Measurements from ENCODE around the gene RASL11B.

Gene RASL11B

GRCh38 chr4:52869196-52869595 is 7.1 kb downstream of the RASL11B start:
- TF ChIP-seq CTCF (IDR thresholded peaks at IDR 0.05): no peak
- no peaks in the 10 kb centered on the region for H3K36me3 ChIP-seq

GRCh38 chr4:52869656-52870055 is 7.5 kb downstream of the RASL11B start:
- Histone ChIP-seq H3K9me3 (no peaks in the 10 kb centered on the region), H3K27ac (no peak overlapping the region), H3K27me3 (peaks cover 7% of the 10 kb centered on the region), H3K4me1 (ENCODE audit: control insufficient read depth in 1 of 2, insufficient read depth in 1 of 2, low read depth in 1 of 2, low read length in 1 of 2) (no peaks in the 10 kb centered on the region), H3K36me3 (no peaks in the 10 kb centered on the region), H3K4me3 (ENCODE audit: low read depth in 1 of 2, low read length in 1 of 2) (no peak overlapping the region)
- TF ChIP-seq CTCF (IDR thresholded peaks at IDR 0.05): no peak

More at GRCh38 chr4:52869196-52869595, 7.1 kb downstream of the RASL11B start:
- no peak overlapping the region for H3K27ac ChIP-seq
- H3K9me3 ChIP-seq: no peaks in the 10 kb centered on the region
- H3K4me3 ChIP-seq (ENCODE audit: low read depth in 1 of 2, low read length in 1 of 2): no peak overlapping the region
- peaks cover 12% of the 10 kb centered on the region for H3K27me3 ChIP-seq
- no peaks in the 10 kb centered on the region for H3K4me1 ChIP-seq (ENCODE audit: control insufficient read depth in 1 of 2, insufficient read depth in 1 of 2, low read depth in 1 of 2, low read length in 1 of 2)

GRCh38 chr4:52870225-52870624 is 8.1 kb downstream of the RASL11B start:
- Histone ChIP-seq H3K36me3 (no peaks in the 10 kb centered on the region), H3K4me1 (ENCODE audit: control insufficient read depth in 1 of 2, insufficient read depth in 1 of 2, low read depth in 1 of 2, low read length in 1 of 2) (no peaks in the 10 kb centered on the region), H3K4me3 (ENCODE audit: low read depth in 1 of 2, low read length in 1 of 2) (no peak overlapping the region), H3K27me3 (peaks cover 1% of the 10 kb centered on the region), H3K9me3 (no peaks in the 10 kb centered on the region), H3K27ac (no peak overlapping the region)
- TF ChIP-seq CTCF (IDR thresholded peaks at IDR 0.05): no peak

- no peaks in the 10 kb centered on the region for H3K9me3 ChIP-seq
- H3K27me3 ChIP-seq: no peaks in the 10 kb centered on the region
- H3K4me1 ChIP-seq (ENCODE audit: control insufficient read depth in 1 of 2, insufficient read depth in 1 of 2, low read depth in 1 of 2, low read length in 1 of 2): no peaks in the 10 kb centered on the region
- H3K36me3 ChIP-seq: no peaks in the 10 kb centered on the region
- H3K27ac ChIP-seq: no peak overlapping the region
- no peak for TF ChIP-seq CTCF (IDR thresholded peaks at IDR 0.05)
- H3K4me3 ChIP-seq (ENCODE audit: low read depth in 1 of 2, low read length in 1 of 2): no peak overlapping the region
These were observed 11.1 kb downstream of the RASL11B start for GRCh38 chr4:52873191-52873590.

GRCh38 chr4:52873861-52874343 is 11.8 kb downstream of the RASL11B start:
- no peak overlapping the region for H3K27ac ChIP-seq
- no peaks in the 10 kb centered on the region for H3K9me3 ChIP-seq
- no peak overlapping the region for H3K4me3 ChIP-seq (ENCODE audit: low read depth in 1 of 2, low read length in 1 of 2)
- H3K4me1 ChIP-seq (ENCODE audit: control insufficient read depth in 1 of 2, insufficient read depth in 1 of 2, low read depth in 1 of 2, low read length in 1 of 2): no peaks in the 10 kb centered on the region
- H3K36me3 ChIP-seq: no peaks in the 10 kb centered on the region
- TF ChIP-seq CTCF (IDR thresholded peaks at IDR 0.05): no peak
- H3K27me3 ChIP-seq: no peaks in the 10 kb centered on the region

GRCh38 chr4:52874948-52875347 is 12.8 kb downstream of the RASL11B start:
- TF ChIP-seq CTCF (IDR thresholded peaks at IDR 0.05): no peak
- Histone ChIP-seq H3K27ac (no peak overlapping the region), H3K36me3 (no peaks in the 10 kb centered on the region), H3K4me3 (ENCODE audit: low read depth in 1 of 2, low read length in 1 of 2) (no peak overlapping the region), H3K4me1 (ENCODE audit: control insufficient read depth in 1 of 2, insufficient read depth in 1 of 2, low read depth in 1 of 2, low read length in 1 of 2) (no peaks in the 10 kb centered on the region), H3K9me3 (no peaks in the 10 kb centered on the region), H3K27me3 (no peaks in the 10 kb centered on the region)

Measured in neutrophil (primary cell).